Measurements from ENCODE around the gene C10orf90.

C10orf90 gene

GRCh38 chr10:126661356-126661755, 9.1 kb downstream of the C10orf90 start:
- no peaks in the 10 kb centered on the region for H4K20me1 ChIP-seq (ENCODE audit: low read depth, low read length)
- no peaks in the 10 kb centered on the region for H3K9me3 ChIP-seq (ENCODE audit: insufficient read depth, low read length)
- H3K79me2 ChIP-seq (ENCODE audit: insufficient read depth, low read length): no peaks in the 10 kb centered on the region
- H3K4me2 ChIP-seq (ENCODE audit: low read depth, low read length, poor library complexity, severe bottlenecking): no peak overlapping the region
- no peak for TF ChIP-seq CTCF (IDR thresholded peaks at IDR 0.05; ENCODE audit: insufficient read depth, low read length, poor library complexity, severe bottlenecking)
- no peak for TF ChIP-seq EZH2phosphoT487 (conservative IDR thresholded peaks at IDR 0.05; ENCODE audit: low read length)
- H3K27me3 ChIP-seq (ENCODE audit: low read length): no peaks in the 10 kb centered on the region
- no peak overlapping the region for H3K4me3 ChIP-seq (ENCODE audit: insufficient read depth, low read length, poor library complexity, severe bottlenecking)
- H2AFZ ChIP-seq (ENCODE audit: low read depth, low read length, severe bottlenecking): no peak overlapping the region
- H3F3A ChIP-seq (ENCODE audit: insufficient read depth): no peaks in the 10 kb centered on the region
- H3K27ac ChIP-seq (ENCODE audit: low read depth, low read length): no peak overlapping the region
- no peaks in the 10 kb centered on the region for H3K36me3 ChIP-seq (ENCODE audit: low read length)
- H3K9ac ChIP-seq (ENCODE audit: low read length): no peak overlapping the region
- H3K9me2 ChIP-seq (replicated peaks; ENCODE audit: insufficient read depth, low read length): no peaks in the 10 kb centered on the region

GRCh38 chr10:126659750-126660149, 10.7 kb downstream of the C10orf90 start:
- Histone ChIP-seq H3K9ac (ENCODE audit: low read length) (no peak overlapping the region), H3K9me2 (replicated peaks; ENCODE audit: insufficient read depth, low read length) (no peaks in the 10 kb centered on the region), H3K9me3 (ENCODE audit: insufficient read depth, low read length) (no peaks in the 10 kb centered on the region), H3F3A (ENCODE audit: insufficient read depth) (no peaks in the 10 kb centered on the region), H3K27ac (ENCODE audit: low read depth, low read length) (no peak overlapping the region), H3K4me3 (ENCODE audit: insufficient read depth, low read length, poor library complexity, severe bottlenecking) (no peak overlapping the region), H3K4me2 (ENCODE audit: low read depth, low read length, poor library complexity, severe bottlenecking) (no peak overlapping the region), H3K79me2 (ENCODE audit: insufficient read depth, low read length) (no peaks in the 10 kb centered on the region), H3K36me3 (ENCODE audit: low read length) (no peaks in the 10 kb centered on the region), H3K27me3 (ENCODE audit: low read length) (no peaks in the 10 kb centered on the region), H2AFZ (ENCODE audit: low read depth, low read length, severe bottlenecking) (no peak overlapping the region), H4K20me1 (ENCODE audit: low read depth, low read length) (no peaks in the 10 kb centered on the region)
- TF ChIP-seq CTCF (IDR thresholded peaks at IDR 0.05; ENCODE audit: insufficient read depth, low read length, poor library complexity, severe bottlenecking) (no peak), EZH2phosphoT487 (conservative IDR thresholded peaks at IDR 0.05; ENCODE audit: low read length) (no peak)

GRCh38 chr10:126658928-126659327, 11.6 kb downstream of the C10orf90 start:
- no peaks in the 10 kb centered on the region for H4K20me1 ChIP-seq (ENCODE audit: low read depth, low read length)
- no peak overlapping the region for H3K4me2 ChIP-seq (ENCODE audit: low read depth, low read length, poor library complexity, severe bottlenecking)
- no peaks in the 10 kb centered on the region for H3F3A ChIP-seq (ENCODE audit: insufficient read depth)
- H3K27me3 ChIP-seq (ENCODE audit: low read length): no peaks in the 10 kb centered on the region
- H3K9me2 ChIP-seq (replicated peaks; ENCODE audit: insufficient read depth, low read length): no peaks in the 10 kb centered on the region
- H3K27ac ChIP-seq (ENCODE audit: low read depth, low read length): no peak overlapping the region
- TF ChIP-seq EZH2phosphoT487 (conservative IDR thresholded peaks at IDR 0.05; ENCODE audit: low read length) (no peak), CTCF (IDR thresholded peaks at IDR 0.05; ENCODE audit: insufficient read depth, low read length, poor library complexity, severe bottlenecking) (no peak)
- no peaks in the 10 kb centered on the region for H3K79me2 ChIP-seq (ENCODE audit: insufficient read depth, low read length)
- no peak overlapping the region for H3K9ac ChIP-seq (ENCODE audit: low read length)
- no peak overlapping the region for H2AFZ ChIP-seq (ENCODE audit: low read depth, low read length, severe bottlenecking)
- no peak overlapping the region for H3K4me3 ChIP-seq (ENCODE audit: insufficient read depth, low read length, poor library complexity, severe bottlenecking)
- no peaks in the 10 kb centered on the region for H3K36me3 ChIP-seq (ENCODE audit: low read length)
- H3K9me3 ChIP-seq (ENCODE audit: insufficient read depth, low read length): no peaks in the 10 kb centered on the region

All from SU-DHL-6 (cell line).